Liver (tissue), 9 donors: ENCODE data around the gene PLCD1. TPM values are rescaled to one million over a fixed set of nuclear protein-coding genes. Genes with fewer than 3 reads are reported as not detected.

ENCODE experiments used
- DNase-seq: peaks from one replicate; pipeline ENCODE4 v3.0.0-alpha.2; 2017; ENCODE audit warnings: low spot score
- H3K27ac ChIP-seq, 2 donors: one replicate each; pipeline ENCODE4 v1.7.0; 2013; ENCODE audit warnings: inconsistent platforms in 2 of 2, low read length in 2 of 2, control low read depth in 1 of 2, low read depth in 1 of 2, mild to moderate bottlenecking in 1 of 2
- H3K27me3 ChIP-seq, 4 donors: one replicate each; pipeline versions ENCODE4 v1.6.1 to v1.7.0; 2013; ENCODE audit warnings: low read length in 3 of 4, inconsistent platforms in 1 of 4, mild to moderate bottlenecking in 1 of 4, moderate library complexity in 1 of 4; ENCODE audit not compliant: control insufficient read depth in 4 of 4, insufficient read depth in 4 of 4
- H3K36me3 ChIP-seq, 4 donors: one replicate each; pipeline versions ENCODE4 v1.6.1 to v1.7.0; 2013; ENCODE audit warnings: low read length in 3 of 4, mild to moderate bottlenecking in 3 of 4, low read depth in 1 of 4, moderate library complexity in 1 of 4; ENCODE audit not compliant: control insufficient read depth in 4 of 4, insufficient read depth in 3 of 4
- H3K4me1 ChIP-seq, 4 donors: one replicate each; pipeline versions ENCODE4 v1.6.1 to v1.7.0; 2013; ENCODE audit warnings: low read length in 3 of 4, mild to moderate bottlenecking in 3 of 4, moderate library complexity in 1 of 4; ENCODE audit not compliant: control insufficient read depth in 4 of 4, insufficient read depth in 4 of 4
- H3K4me3 ChIP-seq, 3 donors: one replicate each; pipeline versions ENCODE4 v1.6.1 to v1.7.0; 2013; ENCODE audit warnings: low read length in 3 of 3, control low read depth in 1 of 3, low read depth in 1 of 3, mild to moderate bottlenecking in 1 of 3
- H3K9ac ChIP-seq, 2 donors: one replicate each; pipeline ENCODE4 v1.7.0; 2013; ENCODE audit warnings: low read length in 2 of 2, mild to moderate bottlenecking in 2 of 2, moderate library complexity in 2 of 2, control low read depth in 1 of 2, low read depth in 1 of 2
- H3K9me3 ChIP-seq, 4 donors: one replicate each; pipeline versions ENCODE4 v1.6.1 to v1.7.0; 2013; ENCODE audit warnings: low read length in 3 of 4; ENCODE audit not compliant: control insufficient read depth in 4 of 4
- EGR1 ChIP-seq, 2 donors: IDR thresholded peaks; 2 replicates each; pipeline ENCODE4 v1.6.1; 2016 to 2018; ENCODE audit warnings: antibody characterized with exemption in 2 of 2, low read depth in 2 of 2
- RAD21 ChIP-seq, 2 donors: IDR thresholded peaks; 2 replicates each; pipeline ENCODE4 v1.6.1; 2016; ENCODE audit warnings: antibody characterized with exemption in 2 of 2, mild to moderate bottlenecking in 2 of 2
- TAF1 ChIP-seq: conservative IDR thresholded peaks from 2 replicates; pipeline ENCODE4 v1.6.1; 2016; ENCODE audit warnings: antibody characterized with exemption, mild to moderate bottlenecking
- WGBS: extraction: QIAGEN DNeasy Blood & Tissue Kit; methylation state at CpG from one replicate; pipeline ENCODE4 v1.1.7; 2013; 5-methylcytosine and 5-hydroxymethylcytosine counted together
- polyA plus RNA-seq, 2 donors: library from polyadenylated mRNA; stranded (reverse) in 1 of 2; unstranded in 1 of 2; fragments of 200-250 nt in 1 of 2; fragments of >200 nt in 1 of 2; fragmentation: Nextera tagmentation in 1 of 2; extraction: Ambion mirVana in 1 of 2; gene quantifications; one replicate each; pipeline versions ENCODE4 v1.2.1 to v1.2.3, GENCODE V29; 2013 to 2015
- total RNA-seq, 2 donors: library from RNA; depleted of rRNA; stranded (reverse); fragments of >200 nt; gene quantifications; one replicate each; pipeline ENCODE4 v1.2.3, GENCODE V29; 2014
- TF ChIP-seq, protein P1 (sequence below): IDR thresholded peaks from 2 replicates; pipeline ENCODE4 v1.6.1; 2016; ENCODE audit warnings: antibody characterized with exemption, mild to moderate bottlenecking
- TF ChIP-seq, protein P2 (sequence below): IDR thresholded peaks from 2 replicates; pipeline ENCODE4 v1.6.1; 2016; ENCODE audit warnings: antibody characterized with exemption
- TF ChIP-seq, protein P3 (sequence below): IDR thresholded peaks from 2 replicates; pipeline ENCODE4 v1.6.1; 2016; ENCODE audit warnings: antibody characterized with exemption
- donor health status: healthy.
- donor health status: healthy.
- donor health status: healthy.
- donor health status: healthy.
- donor health status: healthy.

PLCD1 gene
- total and polyA plus RNA-seq, 4 donors, result 6.7 to 10.5 (median 9.1) TPM

DNA sequence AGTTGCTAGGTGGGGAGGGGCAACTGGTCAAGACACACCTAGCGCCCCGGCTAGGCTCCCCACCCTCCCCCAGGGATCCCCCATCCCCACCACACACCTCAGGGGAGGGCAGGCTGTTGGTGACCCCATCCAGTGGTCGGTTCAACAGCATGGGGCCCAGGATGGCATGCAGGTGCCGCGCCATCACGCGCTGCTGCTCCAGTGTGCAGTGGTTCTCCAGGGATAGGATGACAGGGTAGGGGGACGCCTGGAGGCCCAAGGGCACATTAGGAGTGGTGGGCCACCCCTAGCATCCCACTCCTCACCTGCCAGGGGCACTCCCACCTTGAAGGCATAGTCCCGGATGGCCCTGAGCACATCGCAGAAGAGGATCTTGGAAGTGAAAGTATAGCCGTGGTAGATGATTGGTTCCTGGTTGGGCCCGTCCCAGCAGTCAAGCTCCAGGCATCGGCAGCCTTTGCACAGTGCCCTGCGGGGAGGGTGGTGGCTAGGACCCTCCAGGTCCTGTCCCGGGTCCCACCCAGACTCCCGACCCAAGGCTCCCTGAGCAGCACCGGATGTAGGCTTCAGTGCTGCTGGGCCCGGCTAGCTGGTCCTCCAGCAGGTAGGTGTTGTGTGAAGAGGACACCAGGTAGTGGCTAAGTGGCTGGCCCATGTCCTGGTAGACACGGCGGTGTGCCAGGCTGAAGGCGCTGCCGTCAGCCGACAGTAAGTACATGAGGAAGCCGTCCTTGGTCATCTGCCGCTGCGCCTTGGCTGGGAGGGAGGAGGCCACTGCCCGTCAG, 19.4 kb downstream of the PLCD1 start:
- no peaks in the 10 kb centered on the region for H3K9me3 ChIP-seq
- TF ChIP-seq RAD21 (IDR thresholded peaks at IDR 0.05), result no peak
- no peak for DNase-seq
- no peak overlapping the region for H3K4me3 ChIP-seq
- H3K36me3 ChIP-seq, result peaks cover 2 to 17% (median 8%) of the 10 kb centered on the region in 4 donors
- no peak overlapping the region for H3K9ac ChIP-seq
- no peak overlapping the region for H3K27ac ChIP-seq
- no peaks in the 10 kb centered on the region for H3K4me1 ChIP-seq
- no peaks in the 10 kb centered on the region for H3K27me3 ChIP-seq
- WGBS, result 94% methylated on average over 27 of the region's 27 CpGs

DNA sequence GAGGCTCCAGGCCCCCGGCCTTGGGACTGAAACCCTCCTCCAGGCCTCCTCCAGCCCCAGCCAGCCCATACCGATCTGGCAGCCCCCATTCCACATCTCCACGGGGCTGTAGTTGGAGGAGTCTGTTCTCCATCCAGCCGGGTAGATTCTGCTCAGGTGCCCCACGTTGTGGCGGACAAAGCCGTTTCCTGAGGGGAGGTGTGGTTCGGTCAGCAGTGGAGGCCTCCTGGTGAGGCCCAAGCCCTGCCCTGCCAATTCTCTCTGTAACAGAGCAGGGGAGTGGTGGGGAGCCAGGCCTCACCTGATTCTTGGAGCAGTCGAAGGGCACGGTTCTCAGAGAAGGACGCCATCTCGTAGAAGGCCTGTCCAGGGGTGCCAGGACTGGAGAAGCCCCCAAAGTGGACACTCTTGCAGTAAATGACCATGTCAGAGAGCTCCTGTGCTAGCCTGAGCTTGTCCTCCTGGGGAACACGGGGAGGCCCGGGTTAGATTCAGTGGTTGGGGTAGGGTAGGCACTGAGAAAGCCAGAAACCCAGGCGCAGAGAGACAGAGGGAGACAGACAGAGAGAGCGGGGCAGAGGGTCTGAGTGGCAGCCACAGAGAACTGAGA, 20.4 kb downstream of the PLCD1 start:
- H3K9ac ChIP-seq, result no peak overlapping the region
- no peak for DNase-seq
- no peaks in the 10 kb centered on the region for H3K9me3 ChIP-seq
- H3K27me3 ChIP-seq, result no peaks in the 10 kb centered on the region
- TF ChIP-seq, protein P1, sequence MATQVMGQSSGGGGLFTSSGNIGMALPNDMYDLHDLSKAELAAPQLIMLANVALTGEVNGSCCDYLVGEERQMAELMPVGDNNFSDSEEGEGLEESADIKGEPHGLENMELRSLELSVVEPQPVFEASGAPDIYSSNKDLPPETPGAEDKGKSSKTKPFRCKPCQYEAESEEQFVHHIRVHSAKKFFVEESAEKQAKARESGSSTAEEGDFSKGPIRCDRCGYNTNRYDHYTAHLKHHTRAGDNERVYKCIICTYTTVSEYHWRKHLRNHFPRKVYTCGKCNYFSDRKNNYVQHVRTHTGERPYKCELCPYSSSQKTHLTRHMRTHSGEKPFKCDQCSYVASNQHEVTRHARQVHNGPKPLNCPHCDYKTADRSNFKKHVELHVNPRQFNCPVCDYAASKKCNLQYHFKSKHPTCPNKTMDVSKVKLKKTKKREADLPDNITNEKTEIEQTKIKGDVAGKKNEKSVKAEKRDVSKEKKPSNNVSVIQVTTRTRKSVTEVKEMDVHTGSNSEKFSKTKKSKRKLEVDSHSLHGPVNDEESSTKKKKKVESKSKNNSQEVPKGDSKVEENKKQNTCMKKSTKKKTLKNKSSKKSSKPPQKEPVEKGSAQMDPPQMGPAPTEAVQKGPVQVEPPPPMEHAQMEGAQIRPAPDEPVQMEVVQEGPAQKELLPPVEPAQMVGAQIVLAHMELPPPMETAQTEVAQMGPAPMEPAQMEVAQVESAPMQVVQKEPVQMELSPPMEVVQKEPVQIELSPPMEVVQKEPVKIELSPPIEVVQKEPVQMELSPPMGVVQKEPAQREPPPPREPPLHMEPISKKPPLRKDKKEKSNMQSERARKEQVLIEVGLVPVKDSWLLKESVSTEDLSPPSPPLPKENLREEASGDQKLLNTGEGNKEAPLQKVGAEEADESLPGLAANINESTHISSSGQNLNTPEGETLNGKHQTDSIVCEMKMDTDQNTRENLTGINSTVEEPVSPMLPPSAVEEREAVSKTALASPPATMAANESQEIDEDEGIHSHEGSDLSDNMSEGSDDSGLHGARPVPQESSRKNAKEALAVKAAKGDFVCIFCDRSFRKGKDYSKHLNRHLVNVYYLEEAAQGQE, result no peak
- no peak for TF ChIP-seq TAF1
- TF ChIP-seq, protein P2, sequence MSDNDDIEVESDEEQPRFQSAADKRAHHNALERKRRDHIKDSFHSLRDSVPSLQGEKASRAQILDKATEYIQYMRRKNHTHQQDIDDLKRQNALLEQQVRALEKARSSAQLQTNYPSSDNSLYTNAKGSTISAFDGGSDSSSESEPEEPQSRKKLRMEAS, result no peak
- TF ChIP-seq, protein P3, sequence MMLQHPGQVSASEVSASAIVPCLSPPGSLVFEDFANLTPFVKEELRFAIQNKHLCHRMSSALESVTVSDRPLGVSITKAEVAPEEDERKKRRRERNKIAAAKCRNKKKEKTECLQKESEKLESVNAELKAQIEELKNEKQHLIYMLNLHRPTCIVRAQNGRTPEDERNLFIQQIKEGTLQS, result no peak
- no peak overlapping the region for H3K27ac ChIP-seq
- 92% methylated on average over 16 of the region's 16 CpGs for WGBS
- H3K4me1 ChIP-seq, result peaks cover 0 to 5% (median 1%) of the 10 kb centered on the region in 4 donors
- peaks cover 2 to 15% (median 8%) of the 10 kb centered on the region in 4 donors for H3K36me3 ChIP-seq
- H3K4me3 ChIP-seq, result no peak overlapping the region

DNA sequence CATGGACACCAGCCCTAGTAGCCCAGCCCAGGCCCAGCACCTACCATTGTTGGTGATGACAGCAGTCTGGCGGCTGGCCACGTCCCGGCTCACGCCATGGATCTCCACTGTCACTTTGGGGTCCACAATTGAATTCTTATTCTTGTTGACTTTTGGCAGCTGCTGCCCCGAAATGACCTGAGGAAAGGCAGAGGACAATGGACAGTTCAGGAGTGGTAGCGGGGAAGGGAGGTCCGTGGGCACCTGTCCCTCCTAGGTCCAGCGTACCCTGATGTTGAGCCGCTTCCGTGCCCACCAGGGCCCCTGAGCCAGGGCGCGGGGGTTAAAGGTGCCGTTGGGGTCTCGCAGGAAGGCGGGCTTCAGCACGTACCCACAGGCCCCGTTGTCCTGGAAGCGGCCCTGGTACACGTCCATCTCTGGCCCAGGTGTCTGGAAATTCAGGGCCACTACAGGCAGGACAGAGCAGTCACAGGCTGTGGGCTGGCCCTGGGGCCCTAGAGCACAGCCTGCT, 21.2 kb downstream of the PLCD1 start:
- peaks cover 0 to 5% (median 1%) of the 10 kb centered on the region in 4 donors for H3K4me1 ChIP-seq
- H3K9ac ChIP-seq, result no peak overlapping the region
- H3K36me3 ChIP-seq, result peaks cover 2 to 15% (median 8%) of the 10 kb centered on the region in 4 donors
- H3K4me3 ChIP-seq, result no peak overlapping the region
- no peaks in the 10 kb centered on the region for H3K9me3 ChIP-seq
- DNase-seq, result no peak
- H3K27me3 ChIP-seq, result no peaks in the 10 kb centered on the region
- no peak for TF ChIP-seq EGR1 (IDR thresholded peaks at IDR 0.05; ENCODE audit: low read depth in 2 of 2)
- no peak overlapping the region for H3K27ac ChIP-seq
- 96% methylated on average over 19 of the region's 19 CpGs for WGBS
